GM18498 (cell line): Measurements from ENCODE around the gene TBC1D10A.
A peak's percentile ranks its signal among the peaks of the same experiment; 100 is the strongest.

Experiments used
- ATAC-seq: cut with Tn5 transposase; IDR thresholded peaks from one replicate; pipeline ENCODE4 v1.9.1; 2021; ENCODE audit warnings: mild to moderate bottlenecking, moderate library complexity; ENCODE audit not compliant: unreplicated experiment

Gene TBC1D10A

GRCh38 chr22:30321461-30321860, 5.3 kb downstream of the TBC1D10A start:
- no peak for ATAC-seq

DNA sequence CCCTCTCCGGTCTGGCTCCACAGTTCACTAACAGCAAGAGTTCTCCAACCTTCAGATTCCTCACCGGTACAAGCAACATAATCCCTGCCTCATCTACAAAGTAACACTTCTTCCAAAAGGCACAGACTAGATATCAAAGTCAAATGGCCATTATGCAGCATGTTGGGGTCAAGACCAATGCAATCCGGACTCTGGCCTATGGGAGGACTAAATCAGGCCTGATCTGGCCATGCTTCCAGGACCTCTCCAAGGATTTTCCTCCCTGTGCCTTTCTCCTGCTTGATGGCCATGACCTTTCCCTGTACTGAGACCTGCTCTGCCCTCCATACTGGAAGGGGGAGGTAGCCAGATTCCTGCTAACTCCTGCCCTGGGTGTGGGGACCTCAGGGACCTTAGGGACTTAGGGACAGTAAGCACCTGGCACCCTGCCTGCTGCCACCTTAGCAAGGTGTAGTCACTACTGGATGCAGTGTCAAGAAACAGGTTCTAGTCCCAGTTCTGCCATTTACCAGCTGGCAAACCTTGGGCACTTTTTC, 6.7 kb downstream of the TBC1D10A start:
- no peak for ATAC-seq

- no peak for ATAC-seq
These were observed 7.8 kb downstream of the TBC1D10A start for GRCh38 chr22:30318799-30319419.

- ATAC-seq: no peak
These were observed 9.0 kb downstream of the TBC1D10A start for GRCh38 chr22:30317778-30318177.

DNA sequence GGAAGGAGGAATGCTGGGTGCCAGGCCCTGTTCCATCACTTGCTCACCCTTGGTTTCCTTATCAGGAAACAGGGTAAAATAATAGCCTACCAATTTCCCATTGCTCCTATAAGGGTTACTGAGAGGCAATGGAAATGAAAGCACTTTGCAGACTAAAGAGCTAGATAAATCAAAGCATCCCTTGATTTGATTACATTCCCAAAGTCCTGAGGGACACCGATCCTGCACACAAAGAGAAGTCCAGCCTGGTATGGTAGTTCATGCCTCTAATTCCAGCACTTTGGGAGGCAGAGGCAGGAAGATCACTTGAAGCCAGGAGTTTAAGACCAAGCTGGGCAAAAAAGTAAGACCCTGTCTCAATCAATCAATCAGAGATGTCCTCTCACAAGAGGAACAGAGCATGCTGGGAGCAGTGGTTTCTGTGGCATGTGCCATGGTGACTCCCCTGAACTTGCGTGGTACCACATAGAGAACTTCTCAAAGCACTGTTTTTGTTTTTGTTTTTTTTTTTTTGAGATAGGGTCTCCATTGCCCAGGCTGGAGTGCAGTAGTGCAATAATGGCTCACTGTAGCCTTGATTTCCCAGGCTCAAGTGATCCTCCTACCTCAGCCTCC, 10.7 kb downstream of the TBC1D10A start:
- no peak for ATAC-seq

DNA sequence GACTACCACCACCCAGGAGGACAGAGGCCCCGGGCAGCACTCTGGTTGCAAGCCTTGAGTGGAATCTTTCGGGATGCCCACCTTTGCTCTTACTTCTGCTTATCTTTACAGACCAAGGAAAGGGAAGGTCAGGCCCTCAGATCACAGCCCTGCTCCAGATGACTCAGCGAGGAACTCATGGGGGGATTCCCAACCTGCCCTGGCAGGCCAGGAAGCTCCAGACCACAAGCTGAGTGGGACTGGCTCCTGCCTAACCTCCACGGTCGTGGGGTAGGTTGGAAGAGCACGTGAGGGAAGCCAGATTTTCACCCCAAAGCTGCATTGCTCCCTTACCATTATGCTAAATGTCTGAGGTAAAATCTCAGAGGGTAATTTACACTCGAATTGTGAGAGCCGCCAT, 11.8 kb downstream of the TBC1D10A start:
- ATAC-seq: no peak

GRCh38 chr22:30313527-30314363, 13.0 kb downstream of the TBC1D10A start:
- no peak for ATAC-seq

GRCh38 chr22:30312053-30312452, 14.7 kb downstream of the TBC1D10A start:
- ATAC-seq: no peak

DNA sequence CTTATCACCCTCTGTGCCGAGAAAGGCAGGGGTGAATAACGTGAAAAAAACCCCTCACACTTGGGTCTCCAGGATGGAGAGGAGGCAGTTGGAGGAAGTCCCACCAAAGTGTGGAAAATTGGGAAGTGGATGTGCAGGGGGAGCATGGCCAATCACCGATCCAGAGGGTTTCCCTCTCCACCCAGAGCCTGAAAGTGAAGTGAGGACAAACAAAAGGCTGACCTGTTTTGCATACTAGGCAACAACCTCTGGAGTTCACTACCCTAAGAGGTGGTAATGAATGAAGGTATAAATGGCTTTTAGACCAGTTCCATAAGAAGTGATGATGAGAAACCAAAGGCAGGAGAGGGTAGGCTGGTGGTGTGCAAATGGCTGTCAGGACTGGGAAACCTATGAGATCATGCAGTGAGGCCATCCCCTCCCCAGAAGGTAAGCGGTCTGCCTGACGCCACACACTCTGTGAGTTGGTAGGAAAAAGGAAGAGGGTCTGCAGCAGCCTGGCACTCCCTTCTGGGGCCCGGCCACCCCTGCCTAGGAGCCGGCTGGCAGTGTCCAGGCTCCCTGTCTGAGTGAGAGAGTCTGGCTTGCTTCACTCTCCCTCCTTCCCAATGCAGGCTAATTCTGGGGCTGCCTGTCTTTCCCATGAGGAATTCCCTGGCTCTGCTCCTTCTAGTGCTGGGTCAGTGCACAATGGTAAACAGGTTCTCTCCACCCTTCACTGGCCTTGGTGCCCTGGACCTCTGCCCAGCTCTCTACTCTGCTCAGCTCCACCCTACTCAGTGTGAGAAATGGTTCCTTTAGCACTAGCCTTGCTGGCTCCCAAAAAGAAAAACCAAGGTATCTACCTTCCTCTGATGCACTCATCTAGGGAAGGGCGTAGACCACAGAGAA, 15.6 kb downstream of the TBC1D10A start:
- no peak for ATAC-seq

- peak; percentile 34 for ATAC-seq
These were observed 16.6 kb downstream of the TBC1D10A start for GRCh38 chr22:30309951-30310741.

DNA sequence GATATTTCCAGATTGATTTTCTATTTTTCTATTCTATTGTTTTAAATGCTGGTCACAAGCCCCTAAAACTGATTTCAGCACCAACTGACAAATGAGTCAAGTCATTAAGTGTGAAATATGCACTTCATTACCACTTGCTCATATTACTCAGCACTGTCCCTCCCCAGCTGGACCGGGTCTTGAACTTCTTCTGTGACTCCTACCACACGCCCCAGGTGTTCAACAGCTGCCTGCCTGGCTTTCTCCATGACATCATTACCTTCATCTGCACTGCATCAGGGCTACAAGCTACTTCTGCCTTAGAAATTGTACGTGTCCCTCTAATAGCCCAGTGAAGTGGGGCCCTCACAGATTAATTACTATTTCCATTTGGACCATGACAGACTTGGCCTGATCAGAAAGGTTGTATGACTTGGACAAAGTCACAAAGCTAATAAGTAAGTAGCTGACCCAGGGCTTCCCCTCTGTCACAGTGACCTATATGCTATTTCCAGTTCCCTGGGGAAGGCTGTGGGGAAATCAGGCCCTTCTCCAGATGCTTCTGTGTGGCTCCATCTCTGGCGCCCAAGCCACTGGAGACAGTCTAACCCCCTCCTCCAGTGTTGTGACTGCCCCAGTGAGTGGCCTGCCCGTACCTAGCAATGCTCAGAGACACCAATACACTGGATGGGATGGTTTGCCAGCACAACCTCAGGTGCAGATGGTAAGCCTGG, 18.1 kb downstream of the TBC1D10A start:
- ATAC-seq: no peak

GRCh38 chr22:30308093-30308492, 18.6 kb downstream of the TBC1D10A start:
- ATAC-seq: no peak

GRCh38 chr22:30307041-30307574, 19.6 kb downstream of the TBC1D10A start:
- ATAC-seq: no peak

DNA sequence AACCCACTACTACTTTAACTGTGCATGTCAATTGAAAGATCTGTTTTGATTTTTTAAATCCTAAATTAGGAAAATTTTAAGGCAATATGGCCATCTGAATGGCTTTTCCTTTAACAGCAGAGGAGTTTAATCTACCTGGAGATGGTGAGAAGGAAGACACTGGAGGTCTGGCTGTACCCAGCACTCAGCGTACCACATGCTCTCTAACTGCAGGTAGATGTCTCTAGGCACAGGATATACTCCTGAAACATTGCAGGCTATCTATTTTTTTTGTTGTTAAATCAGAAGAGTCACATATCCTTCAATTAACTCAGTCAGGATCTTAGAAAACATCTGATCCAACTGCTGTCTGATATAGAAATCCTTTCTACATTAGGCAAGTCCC, 20.1 kb downstream of the TBC1D10A start:
- ATAC-seq: no peak

DNA sequence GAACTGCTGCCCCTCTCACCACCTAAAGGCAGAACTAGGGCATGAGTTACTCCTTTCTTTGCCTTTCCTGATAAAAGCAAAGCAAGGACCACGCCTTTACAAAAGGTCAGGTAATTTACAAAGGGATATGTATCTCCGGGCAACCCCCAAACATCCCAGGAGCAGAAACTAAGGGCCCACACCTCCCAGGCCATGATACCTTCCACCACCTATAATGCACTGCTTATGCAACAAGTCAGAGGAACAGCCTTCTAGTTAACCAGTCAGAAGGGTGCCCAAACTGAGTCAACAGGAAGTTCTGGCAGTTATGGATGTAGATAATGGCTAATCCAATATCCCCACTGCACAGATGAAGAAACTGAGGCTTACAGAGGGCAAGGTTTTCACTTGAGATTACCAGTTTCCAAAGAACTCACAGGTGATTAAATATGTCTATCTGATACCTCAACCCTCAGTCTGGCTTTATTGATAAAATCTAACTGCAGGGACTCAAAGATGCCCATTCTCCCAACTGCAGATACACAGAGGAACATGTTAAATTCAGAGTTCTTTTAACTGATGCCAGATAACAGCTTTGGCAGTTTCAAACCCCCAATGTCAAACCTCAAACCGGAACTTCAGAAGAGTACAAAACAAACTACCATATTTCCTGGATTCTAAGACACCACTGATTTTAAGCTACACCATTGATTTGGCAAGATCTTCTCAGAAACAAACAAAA, 20.7 kb downstream of the TBC1D10A start:
- ATAC-seq: no peak

GRCh38 chr22:30305519-30305905, 21.2 kb downstream of the TBC1D10A start:
- peak; percentile 39 for ATAC-seq

DNA sequence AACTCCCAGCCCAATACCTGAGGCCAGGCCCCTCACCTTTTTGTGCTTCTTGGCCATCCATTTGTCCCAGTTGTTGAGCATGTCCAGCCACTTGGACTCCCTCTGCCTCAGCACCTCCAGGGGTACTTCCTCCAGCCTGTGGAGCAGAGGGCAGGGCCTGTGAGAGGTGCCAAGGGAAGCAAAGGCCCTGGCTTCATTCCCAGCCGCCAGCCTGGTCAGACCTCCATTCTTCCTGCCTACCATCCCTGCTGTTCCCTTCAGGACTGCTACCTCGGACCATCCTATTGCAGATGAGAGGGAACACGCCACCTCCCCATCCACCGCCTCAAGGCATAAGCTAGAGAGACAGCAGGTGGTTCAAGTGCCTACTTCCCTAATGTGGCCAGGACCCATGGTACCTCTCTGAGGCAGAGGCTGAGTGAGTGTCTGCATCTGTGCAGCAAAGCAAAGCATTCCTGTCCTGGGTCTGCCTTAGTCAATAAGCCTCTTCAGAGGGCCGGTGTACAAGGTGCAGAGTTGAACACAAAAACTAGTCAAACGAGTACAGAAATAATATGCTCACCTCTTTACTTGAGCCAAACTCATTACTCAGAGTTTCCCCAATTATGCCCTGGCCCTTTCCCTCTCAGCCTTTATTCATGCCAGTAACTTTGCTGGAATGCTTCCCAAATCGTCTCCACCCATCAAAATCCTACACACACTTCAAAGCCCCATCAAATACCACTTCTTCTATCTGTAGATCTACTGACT, 22.1 kb downstream of the TBC1D10A start:
- no peak for ATAC-seq

DNA sequence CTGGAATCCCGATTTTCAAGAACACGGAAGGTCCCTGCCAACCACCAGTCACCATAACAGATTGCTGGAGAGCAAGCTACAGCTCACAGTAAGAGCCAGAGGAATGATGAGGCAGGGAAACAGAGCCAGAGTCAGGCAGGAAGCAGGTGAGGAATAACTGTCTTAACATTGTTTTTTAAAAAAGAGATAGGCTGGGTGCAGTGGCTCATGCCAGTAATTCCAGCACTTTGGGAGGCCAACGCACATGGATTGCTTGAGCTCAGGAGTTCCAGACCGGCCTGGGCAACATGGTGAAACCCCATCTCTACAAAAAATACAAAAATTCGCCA, 24.0 kb downstream of the TBC1D10A start:
- no peak for ATAC-seq
